ENCODE measurements around the gene KLHL24.
"Not testable (repeated sequence)": the region's sequence is repeated elsewhere in the genome, so short reads cannot be mapped to it uniquely, and the experiment has no call there.

GRCh38 chr3:183703892-183704291, 68.5 kb downstream of the KLHL24 start:
- not testable (repeated sequence) for TF ChIP-seq CTCF, POLR2A (IDR thresholded peaks at IDR 0.05)

Data from thyroid gland (tissue), 4 donors.